Adrenal gland (tissue), 12 donors: ENCODE measurements around the gene SUGT1. TPM values are rescaled to one million over a fixed set of nuclear protein-coding genes. Genes with fewer than 3 reads are reported as not detected.

Source experiments
- DNase-seq, 7 donors: peaks; one replicate each; pipeline ENCODE4 v3.0.0-alpha.2; 2019 to 2020
- H3K27ac ChIP-seq, 5 donors: fragments of 200-600 bp; sonication (generic) in 4 of 5; 1 replicate in 3 of 5; 2 replicates in 2 of 5; pipeline versions ENCODE4 v1.5.1 to v1.8.0; 2016 to 2020; ENCODE audit warnings: mild to moderate bottlenecking in 1 of 5
- H3K27me3 ChIP-seq: fragments of 200-600 bp; 2 replicates; pipeline ENCODE4 v1.8.0; 2021
- H3K36me3 ChIP-seq, 2 donors: fragments of 200-600 bp; replicated peaks in 1 of 2; 1 replicate in 1 of 2; 2 replicates in 1 of 2; pipeline versions ENCODE4 v1.5.1 to v1.8.0; 2018 to 2022
- H3K4me1 ChIP-seq, 2 donors: fragments of 200-600 bp; replicated peaks in 1 of 2; 1 replicate in 1 of 2; 2 replicates in 1 of 2; pipeline versions ENCODE4 v1.5.1 to v1.8.0; 2018 to 2021
- H3K4me3 ChIP-seq, 4 donors: fragments of 200-600 bp; sonication (generic) in 3 of 4; one replicate each; pipeline ENCODE4 v1.5.1; 2016 to 2018
- H3K9me3 ChIP-seq, 3 donors: fragments of 200-600 bp; sonication (generic) in 1 of 3; replicated peaks in 1 of 3; 1 replicate in 2 of 3; 2 replicates in 1 of 3; pipeline versions ENCODE4 v1.5.1 to v1.8.0; 2016 to 2021
- POLR2A ChIP-seq, 2 donors: fragments of 450-650 bp; IDR thresholded peaks; one replicate each; pipeline ENCODE4 v1.6.1; 2017; ENCODE audit warnings: antibody characterized with exemption in 2 of 2, mild to moderate bottlenecking in 2 of 2, moderate library complexity in 1 of 2
- WGBS, 4 donors: extraction: QIAGEN DNeasy Blood & Tissue Kit in 2 of 4; methylation state at CpG; one replicate each; pipeline versions ENCODE4 v1.1.5 to v1.1.7; 2013 to 2017; 5-methylcytosine and 5-hydroxymethylcytosine counted together
- intact Hi-C, 2 donors: fragments of 100-400 bp; cut with DNase I; formaldehyde crosslinking; loops; one replicate each; pipeline versions ENCODE4 v1.14.1 to v1.15.0; 2022 to 2023
- polyA plus RNA-seq, 3 donors: library from polyadenylated mRNA; stranded (reverse); fragments of 200-250 nt in 2 of 3; fragments of 350-450 nt in 1 of 3; fragmentation: Illumina TruSeq in 1 of 3; extraction: RNeasy Lipid Tissue Mini Kit (QIAGEN cat#74804) in 1 of 3; gene quantifications; one replicate each; pipeline ENCODE4 v1.2.3, GENCODE V29; 2013 to 2014
- total RNA-seq, 9 donors: library from RNA; depleted of rRNA in 4 of 9; stranded (reverse); fragments of >200 nt in 4 of 9; fragments of 120-200 nt in 1 of 9; fragmentation: NEBNext Ultra II Directional in 1 of 9; extraction: Animal tissue kit (Norgen Biotek cat#: 25700) in 1 of 9; gene quantifications; one replicate each; pipeline versions ENCODE4 v1.1.0 to v1.2.4, GENCODE V29; 2013 to 2023
- TF ChIP-seq, protein P1 (sequence below), 6 experiments: fragments of 450-650 bp in 4 of 6; fragments of 200-600 bp in 2 of 6; sonication (generic) in 1 of 6; IDR thresholded peaks; 1 replicate in 5 of 6; 2 replicates in 1 of 6; pipeline versions ENCODE4 v1.5.1 to v1.8.0; 2016 to 2021; ENCODE audit warnings: antibody characterized with exemption in 6 of 6, mild to moderate bottlenecking in 2 of 6, moderate library complexity in 1 of 6
- donor health status: healthy with polysubstance abuse.
- donor health status: Bipolar disorder and iron deficiency.
- donor health status: DM: yes; HTN: yes; CAD: no.
- donor health status: DM: no; HTN: no; CAD: no.
- donor health status: DM: no; HTN: no; CAD: no.
- donor health status: DM: yes; HTN: yes; CAD: no.

The SUGT1 gene
- total and polyA plus RNA-seq, 12 donors, result 27.1 to 95.2 (median 43.1) TPM

DNA sequence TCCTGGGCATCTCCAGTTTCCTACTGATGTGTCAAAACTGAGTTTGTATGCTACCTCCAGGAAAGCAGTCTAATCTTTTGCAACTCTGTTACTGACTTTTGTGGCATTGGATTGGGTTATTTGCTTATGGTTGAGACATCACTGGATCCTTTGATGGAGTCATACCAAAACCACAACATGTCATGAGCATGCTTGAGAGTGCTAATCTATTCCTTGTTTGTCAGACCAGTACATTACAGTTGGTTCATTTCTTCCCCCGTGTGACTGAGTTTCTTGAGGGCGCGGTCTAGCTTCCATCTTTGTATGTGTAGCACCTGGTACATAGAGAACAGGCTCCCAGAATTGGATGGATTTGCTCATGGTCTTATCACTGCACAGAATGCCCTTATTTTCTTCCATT lies 43.2 kb downstream of the SUGT1 start:
- Histone ChIP-seq H3K9me3 (no peaks in the 10 kb centered on the region), H3K4me3 (no peak overlapping the region), H3K27ac (no peak overlapping the region), H3K27me3 (no peaks in the 10 kb centered on the region), H3K4me1 (no peaks in the 10 kb centered on the region), H3K36me3 (no peaks in the 10 kb centered on the region)
- intact Hi-C loops, result no loop called here
- DNase-seq, result no peak
- WGBS, 4 donors, result 86 to 96% (median 90%) methylated on average over 3 of the region's 3 CpGs
- TF ChIP-seq, protein P1, sequence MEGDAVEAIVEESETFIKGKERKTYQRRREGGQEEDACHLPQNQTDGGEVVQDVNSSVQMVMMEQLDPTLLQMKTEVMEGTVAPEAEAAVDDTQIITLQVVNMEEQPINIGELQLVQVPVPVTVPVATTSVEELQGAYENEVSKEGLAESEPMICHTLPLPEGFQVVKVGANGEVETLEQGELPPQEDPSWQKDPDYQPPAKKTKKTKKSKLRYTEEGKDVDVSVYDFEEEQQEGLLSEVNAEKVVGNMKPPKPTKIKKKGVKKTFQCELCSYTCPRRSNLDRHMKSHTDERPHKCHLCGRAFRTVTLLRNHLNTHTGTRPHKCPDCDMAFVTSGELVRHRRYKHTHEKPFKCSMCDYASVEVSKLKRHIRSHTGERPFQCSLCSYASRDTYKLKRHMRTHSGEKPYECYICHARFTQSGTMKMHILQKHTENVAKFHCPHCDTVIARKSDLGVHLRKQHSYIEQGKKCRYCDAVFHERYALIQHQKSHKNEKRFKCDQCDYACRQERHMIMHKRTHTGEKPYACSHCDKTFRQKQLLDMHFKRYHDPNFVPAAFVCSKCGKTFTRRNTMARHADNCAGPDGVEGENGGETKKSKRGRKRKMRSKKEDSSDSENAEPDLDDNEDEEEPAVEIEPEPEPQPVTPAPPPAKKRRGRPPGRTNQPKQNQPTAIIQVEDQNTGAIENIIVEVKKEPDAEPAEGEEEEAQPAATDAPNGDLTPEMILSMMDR (IDR thresholded peaks at IDR 0.05), result no peak
- no peak for TF ChIP-seq POLR2A (IDR thresholded peaks at IDR 0.05)

GRCh38 chr13:52696566-52696965 lies 43.9 kb downstream of the SUGT1 start:
- DNase-seq, result no peak
- intact Hi-C loops, result no loop called here
- H3K36me3 ChIP-seq, result no peaks in the 10 kb centered on the region
- no peak overlapping the region for H3K4me3 ChIP-seq
- H3K4me1 ChIP-seq, result no peaks in the 10 kb centered on the region
- no peaks in the 10 kb centered on the region for H3K27me3 ChIP-seq
- WGBS, 4 donors, result 93 to 97% (median 95%) methylated on average over 5 of the region's 5 CpGs
- no peak overlapping the region for H3K27ac ChIP-seq
- no peaks in the 10 kb centered on the region for H3K9me3 ChIP-seq
- no peak for TF ChIP-seq POLR2A (IDR thresholded peaks at IDR 0.05)
- TF ChIP-seq, protein P1 (IDR thresholded peaks at IDR 0.05), result no peak

DNA sequence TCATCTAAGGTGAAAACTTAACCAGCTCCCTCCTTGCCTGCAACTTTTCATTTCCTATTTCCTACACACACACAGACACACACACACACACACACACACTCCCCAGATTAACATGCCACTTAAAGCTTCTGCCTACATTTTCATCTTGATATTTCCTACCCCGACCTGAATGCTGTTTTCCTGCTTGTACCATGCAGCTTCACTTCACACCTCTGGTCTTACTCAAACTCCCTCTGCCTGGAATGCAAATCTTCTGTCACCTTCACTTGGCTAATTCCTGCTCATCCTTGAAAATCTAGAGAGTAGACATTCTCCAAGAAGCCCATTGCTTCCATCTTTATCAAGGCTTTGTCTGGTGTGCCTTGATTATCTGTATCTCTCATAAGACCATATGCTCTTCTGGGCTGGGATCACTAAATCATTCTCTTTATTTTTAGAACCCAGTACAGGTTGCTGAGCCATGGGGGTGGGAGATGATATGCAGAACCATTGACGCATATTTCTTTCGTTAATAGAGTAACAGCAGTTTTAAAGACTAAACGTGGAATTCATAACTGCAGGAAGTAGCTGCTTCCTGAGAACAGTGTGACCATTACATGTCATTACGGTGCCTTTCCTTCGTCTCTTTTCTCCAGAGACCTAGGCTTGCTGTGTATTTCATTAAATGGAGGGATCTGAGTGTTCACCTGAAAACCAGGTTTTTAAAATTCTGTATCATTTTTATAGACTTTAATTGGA lies 49.3 kb downstream of the SUGT1 start:
- Histone ChIP-seq H3K4me3 (no peak overlapping the region), H3K27me3 (no peaks in the 10 kb centered on the region), H3K27ac (no peak overlapping the region), H3K9me3 (no peaks in the 10 kb centered on the region), H3K4me1 (no peaks in the 10 kb centered on the region), H3K36me3 (no peaks in the 10 kb centered on the region)
- intact Hi-C loops, result no loop called here
- no peak for TF ChIP-seq POLR2A (IDR thresholded peaks at IDR 0.05)
- TF ChIP-seq, protein P1 (IDR thresholded peaks at IDR 0.05), result no peak
- no peak for DNase-seq
- WGBS, 4 donors, result 69 to 72% (median 71%) methylated on average over 6 of the region's 6 CpGs

- 66 to 76% (median 74%) methylated on average over 6 of the region's 6 CpGs for WGBS, 4 donors
- TF ChIP-seq POLR2A (IDR thresholded peaks at IDR 0.05), result no peak
- DNase-seq, result no peak
These were observed 50.8 kb downstream of the SUGT1 start for GRCh38 chr13:52703482-52703881.

GRCh38 chr13:52706081-52706480 lies 53.4 kb downstream of the SUGT1 start:
- Histone ChIP-seq H3K27me3 (no peaks in the 10 kb centered on the region), H3K4me1 (no peaks in the 10 kb centered on the region), H3K9me3 (no peaks in the 10 kb centered on the region), H3K4me3 (no peak overlapping the region), H3K27ac (no peak overlapping the region), H3K36me3 (no peaks in the 10 kb centered on the region)
- intact Hi-C loops, result no loop called here
- DNase-seq, result no peak
- 77 to 82% (median 81%) methylated on average over 3 of the region's 3 CpGs for WGBS, 4 donors
- TF ChIP-seq, protein P1 (IDR thresholded peaks at IDR 0.05), result no peak
- no peak for TF ChIP-seq POLR2A (IDR thresholded peaks at IDR 0.05)

More at GRCh38 chr13:52703482-52703881, 50.8 kb downstream of the SUGT1 start:
- Histone ChIP-seq H3K4me1 (no peaks in the 10 kb centered on the region), H3K36me3 (no peaks in the 10 kb centered on the region), H3K27me3 (no peaks in the 10 kb centered on the region), H3K9me3 (no peaks in the 10 kb centered on the region), H3K27ac (no peak overlapping the region), H3K4me3 (no peak overlapping the region)
- intact Hi-C loops, result no loop called here
